Putamen (tissue), 1 donor: ENCODE results near the gene BIVM.
A peak's percentile ranks its signal among the peaks of the same experiment; 100 is the strongest.

Source experiments
- DNase-seq: peaks from one replicate; pipeline ENCODE4 v3.0.0-alpha.2; 2016; ENCODE audit warnings: low spot score

The BIVM gene

DNA sequence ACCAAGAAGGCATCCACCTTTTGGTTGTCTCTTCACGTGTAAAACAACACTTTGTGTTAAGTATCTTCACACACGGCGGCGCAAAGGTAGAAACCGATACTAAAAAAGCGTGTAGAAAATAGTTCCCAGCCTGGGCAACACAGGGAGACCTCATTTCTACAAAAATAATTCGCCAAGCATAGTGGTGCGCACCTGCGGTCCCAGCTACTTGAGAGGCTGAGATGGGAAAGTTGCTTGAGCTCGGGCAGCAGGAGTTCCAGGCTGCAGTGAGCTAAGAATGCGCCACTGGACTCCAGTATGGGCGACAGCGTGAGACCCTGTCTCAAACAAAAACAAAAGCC lies 46.3 kb downstream of the BIVM start:
- peak; percentile 8 for DNase-seq

GRCh38 chr13:102845630-102846260 lies 46.8 kb downstream of the BIVM start, which contains the start of gene ERCC5:
Gene ERCC5 (plus strand): TSS chr13:102846032. CDS start chr13:102846267, 235 bp downstream.
- peak; percentile 95 for DNase-seq

- DNase-seq, result peak; percentile 30
Observed at GRCh38 chr13:102846261-102847015, 47.5 kb downstream of the BIVM start.

DNA sequence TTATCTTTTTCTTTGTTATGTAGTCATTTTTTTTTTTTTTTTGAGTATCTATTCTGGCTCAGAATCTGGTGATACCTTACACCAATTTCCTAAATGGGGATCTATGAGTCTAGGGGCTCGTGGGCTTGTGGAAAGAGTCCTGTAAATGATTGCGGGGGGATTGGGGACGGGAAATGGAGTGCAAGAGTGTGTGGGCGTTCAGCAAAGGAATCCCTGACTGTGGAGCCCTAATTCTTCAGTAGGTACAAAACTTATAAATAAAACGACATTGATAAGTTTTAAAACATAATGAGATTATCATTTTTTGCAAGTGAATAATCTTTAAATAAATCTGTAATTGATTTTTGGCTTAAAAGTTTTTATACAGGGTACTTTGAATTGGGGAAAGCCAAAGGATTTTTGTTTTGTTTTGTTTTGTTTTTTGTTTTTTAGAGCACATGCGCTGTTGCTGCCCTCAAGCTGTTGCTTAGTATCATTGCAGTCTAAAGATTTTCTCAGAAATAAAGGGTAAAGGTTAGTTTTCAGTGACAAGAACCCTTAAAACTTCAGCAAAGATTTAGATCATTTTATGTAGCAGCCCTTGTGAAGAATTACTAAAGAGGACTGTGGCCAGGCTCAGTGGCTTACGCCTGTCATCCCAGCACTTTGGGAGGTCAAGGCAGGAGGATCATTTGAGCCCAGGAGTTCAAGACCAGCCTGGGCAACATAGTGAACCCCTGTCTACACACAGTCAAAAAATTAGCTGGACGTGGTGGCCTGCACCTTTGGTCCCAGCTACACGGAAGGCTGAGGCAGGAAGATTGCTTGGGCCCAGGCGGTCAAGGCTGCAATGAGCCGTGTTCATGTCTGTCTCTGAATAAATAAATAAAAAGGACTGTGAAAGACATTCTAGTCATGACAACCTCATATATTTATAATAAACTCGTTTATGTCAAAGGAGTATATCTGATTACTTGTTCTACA lies 48.6 kb downstream of the BIVM start:
- DNase-seq, result peak; percentile 13

GRCh38 chr13:102848956-102849355 lies 50.0 kb downstream of the BIVM start:
- no peak for DNase-seq

DNA sequence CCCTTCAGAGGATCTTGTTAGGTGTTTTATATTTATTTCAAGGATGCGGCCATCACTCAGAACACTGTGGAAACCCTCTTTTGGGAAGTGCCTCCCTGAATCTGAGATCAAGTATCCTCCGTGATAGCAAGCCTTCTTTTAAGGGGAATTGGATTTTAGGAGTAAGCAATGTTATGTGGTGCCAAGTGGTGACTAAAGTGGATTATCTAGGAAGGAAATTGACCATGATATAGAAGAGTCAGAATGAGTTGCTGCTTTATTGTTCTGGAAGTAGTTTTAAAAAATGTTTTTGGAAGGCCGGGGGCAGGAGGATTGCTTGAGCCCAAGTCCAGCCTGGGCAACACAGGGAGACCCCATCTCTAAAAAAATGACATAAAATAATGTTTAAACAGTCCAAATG lies 53.6 kb downstream of the BIVM start:
- no peak for DNase-seq

GRCh38 chr13:102854675-102855074 lies 55.8 kb downstream of the BIVM start:
- no peak for DNase-seq

GRCh38 chr13:102856557-102856956 lies 57.6 kb downstream of the BIVM start:
- DNase-seq, result no peak

DNA sequence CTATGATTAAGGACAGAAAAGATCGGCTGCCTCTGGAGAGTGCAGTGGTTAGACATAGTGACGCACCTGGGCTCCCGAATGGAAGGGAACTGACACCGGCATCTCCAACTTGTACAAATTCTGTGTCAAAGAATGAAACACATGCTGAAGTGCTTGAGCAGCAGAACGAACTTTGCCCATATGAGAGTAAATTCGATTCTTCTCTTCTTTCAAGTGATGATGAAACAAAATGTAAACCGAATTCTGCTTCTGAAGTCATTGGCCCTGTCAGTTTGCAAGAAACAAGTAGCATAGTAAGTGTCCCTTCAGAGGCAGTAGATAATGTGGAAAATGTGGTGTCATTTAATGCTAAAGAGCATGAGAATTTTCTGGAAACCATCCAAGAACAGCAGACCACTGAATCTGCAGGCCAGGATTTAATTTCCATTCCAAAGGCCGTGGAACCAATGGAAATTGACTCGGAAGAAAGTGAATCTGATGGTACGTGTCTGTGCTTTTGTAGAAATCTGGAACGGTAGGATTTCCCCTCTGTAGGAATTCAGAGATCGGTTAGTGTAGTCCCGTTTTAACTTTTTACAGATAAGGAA lies 63.8 kb downstream of the BIVM start:
- no peak for DNase-seq

DNA sequence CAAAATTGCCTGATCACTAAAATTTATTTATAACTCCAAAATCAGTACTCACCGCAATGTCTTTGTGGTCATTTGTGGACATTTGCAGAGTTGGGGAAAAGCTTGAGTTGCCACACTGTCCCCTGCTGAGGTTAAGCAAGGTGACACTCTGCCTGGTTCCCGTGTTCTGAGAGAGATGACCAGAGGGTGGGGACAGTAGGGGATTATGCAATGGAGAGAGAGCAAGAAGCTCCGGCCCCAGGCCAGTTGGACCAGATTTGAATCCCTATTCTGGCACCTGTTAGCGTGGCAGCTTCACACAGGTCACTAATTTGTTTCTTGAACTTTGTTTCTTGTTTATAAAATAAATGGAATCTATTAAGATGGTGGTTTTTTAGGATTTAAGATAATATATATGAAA lies 64.7 kb downstream of the BIVM start:
- no peak for DNase-seq

DNA sequence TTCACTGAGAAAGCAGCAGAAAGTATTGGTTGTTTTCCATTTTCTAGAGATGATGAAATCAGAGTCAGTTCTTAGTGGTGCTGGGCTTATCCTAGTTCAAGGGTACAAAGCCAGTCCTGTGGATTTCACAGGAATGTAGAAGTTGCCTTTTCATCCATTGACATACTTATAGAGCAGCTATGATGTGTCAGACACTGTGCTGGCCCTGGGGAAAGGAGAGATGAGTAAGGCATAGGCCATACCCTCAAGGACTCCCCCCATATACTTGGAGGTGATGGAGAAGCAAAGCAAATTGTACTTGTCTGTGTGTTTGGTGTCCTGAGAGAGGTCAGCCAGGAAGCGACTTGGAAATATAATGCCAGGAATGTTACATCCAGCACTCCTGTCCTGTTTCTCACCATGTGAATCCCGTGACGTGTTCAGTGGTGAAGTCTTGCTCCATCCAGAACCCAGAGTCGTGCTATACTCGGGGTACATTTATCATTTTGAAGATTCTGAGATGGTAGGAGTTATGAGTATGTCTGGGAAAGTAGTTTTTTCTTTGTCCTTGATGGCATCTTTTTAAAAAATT lies 69.5 kb downstream of the BIVM start:
- no peak for DNase-seq

- DNase-seq, result peak; percentile 7
Observed at GRCh38 chr13:102869948-102870676, 71.2 kb downstream of the BIVM start.

- DNase-seq, result peak; percentile 71
Observed at GRCh38 chr13:102870677-102871415, 71.9 kb downstream of the BIVM start.

DNA sequence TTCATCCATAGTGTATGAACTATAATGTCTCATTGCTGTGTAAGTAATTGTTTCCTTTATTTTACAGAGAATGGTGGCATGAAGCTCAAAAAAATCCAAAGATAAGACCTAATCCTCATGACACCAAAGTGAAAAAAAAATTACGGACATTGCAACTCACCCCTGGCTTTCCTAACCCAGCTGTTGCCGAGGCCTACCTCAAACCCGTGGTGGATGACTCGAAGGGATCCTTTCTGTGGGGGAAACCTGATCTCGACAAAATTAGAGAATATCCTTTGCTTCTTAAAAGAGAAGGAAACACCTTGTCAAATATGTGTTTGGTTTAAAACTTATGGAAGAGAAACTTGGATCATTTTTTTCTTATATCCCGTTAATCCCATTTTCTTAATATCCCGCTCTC lies 73.2 kb downstream of the BIVM start:
- no peak for DNase-seq

- DNase-seq, result no peak
Observed at GRCh38 chr13:102872531-102872930, 73.6 kb downstream of the BIVM start.

GRCh38 chr13:102873653-102874052 lies 74.7 kb downstream of the BIVM start:
- DNase-seq, result no peak

DNA sequence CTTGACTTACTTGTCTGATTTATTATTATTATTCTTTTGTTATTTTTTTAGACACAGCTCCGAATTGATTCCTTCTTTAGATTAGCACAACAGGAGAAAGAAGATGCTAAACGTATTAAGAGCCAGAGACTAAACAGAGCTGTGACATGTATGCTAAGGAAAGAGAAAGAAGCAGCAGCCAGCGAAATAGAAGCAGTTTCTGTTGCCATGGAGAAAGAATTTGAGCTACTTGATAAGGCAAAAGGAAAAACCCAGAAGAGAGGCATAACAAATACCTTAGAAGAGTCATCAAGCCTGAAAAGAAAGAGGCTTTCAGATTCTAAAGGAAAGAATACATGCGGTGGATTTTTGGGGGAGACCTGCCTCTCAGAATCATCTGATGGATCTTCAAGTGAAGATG lies 76.3 kb downstream of the BIVM start:
- DNase-seq, result peak; percentile 39

DNA sequence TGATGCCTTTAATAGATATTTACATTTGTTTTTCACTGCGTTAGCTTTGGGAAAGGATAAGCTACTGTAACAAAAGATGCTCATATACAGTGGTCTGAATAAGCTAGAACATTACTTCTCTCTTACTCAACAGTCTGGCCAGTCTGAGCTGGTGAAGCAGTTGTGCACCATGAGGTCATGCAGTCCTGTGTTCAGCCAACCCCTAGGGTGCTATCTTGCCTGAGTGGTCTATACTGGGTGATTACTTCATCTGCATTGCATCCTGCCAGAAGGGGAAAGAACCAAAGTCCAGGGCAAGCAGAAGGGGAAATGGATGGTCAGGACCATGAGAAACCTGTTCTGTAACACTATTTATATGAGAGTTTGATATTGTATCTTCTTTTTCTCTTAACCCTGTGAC lies 78.4 kb downstream of the BIVM start:
- no peak for DNase-seq

DNA sequence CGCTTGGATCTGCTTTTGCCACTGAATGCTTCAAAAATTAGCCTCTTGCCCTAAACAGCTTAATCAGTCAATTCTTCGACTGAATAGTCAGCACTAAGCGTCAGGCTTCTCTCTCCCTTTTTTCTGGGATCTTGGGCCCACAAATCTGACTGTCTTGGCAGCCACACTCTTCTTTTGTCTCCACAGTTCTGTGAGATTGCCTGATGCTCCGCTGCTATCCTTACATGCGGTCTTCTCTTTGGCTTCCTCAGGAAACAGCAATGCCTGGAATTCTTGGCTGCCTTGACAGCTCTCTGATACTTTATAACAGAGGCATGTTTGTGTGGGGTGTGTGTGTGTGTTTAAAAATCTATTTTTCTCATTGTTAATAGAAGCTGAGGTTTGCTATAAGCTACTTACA lies 79.6 kb downstream of the BIVM start:
- DNase-seq, result no peak

- no peak for DNase-seq
Observed at GRCh38 chr13:102879793-102880499, 81.0 kb downstream of the BIVM start.
